Testis (tissue), 3 donors: ENCODE measurements around the gene REC8. TPM values are rescaled to one million over a fixed set of nuclear protein-coding genes. Genes with fewer than 3 reads are reported as not detected.

Source experiments
- DNase-seq: peaks from one replicate; pipeline ENCODE4 v3.0.0-alpha.2; 2019
- H3K27ac ChIP-seq, 2 donors: fragments of 200-600 bp; sonication (generic); one replicate each; pipeline ENCODE4 v1.5.1; 2019
- H3K27me3 ChIP-seq: fragments of 200-600 bp; sonication (generic); one replicate; pipeline ENCODE4 v1.5.1; 2019
- H3K36me3 ChIP-seq: fragments of 200-600 bp; sonication (generic); one replicate; pipeline ENCODE4 v1.5.1; 2017; ENCODE audit warnings: low read depth; ENCODE audit errors: missing control alignments
- H3K4me1 ChIP-seq: fragments of 200-600 bp; sonication (generic); one replicate; pipeline ENCODE4 v1.5.1; 2019
- H3K4me3 ChIP-seq, 2 donors: fragments of 200-600 bp; sonication (generic); one replicate each; pipeline ENCODE4 v1.5.1; 2017 to 2019
- H3K9me3 ChIP-seq: fragments of 200-600 bp; sonication (generic); one replicate; pipeline ENCODE4 v1.5.1; 2017
- POLR2A ChIP-seq: fragments of 450-650 bp; IDR thresholded peaks from one replicate; pipeline ENCODE4 v1.6.1; 2017; ENCODE audit warnings: antibody characterized with exemption, mild to moderate bottlenecking, moderate library complexity
- WGBS, 2 donors: methylation state at CpG; one replicate each; pipeline ENCODE4 v1.1.5; 2018; 5-methylcytosine and 5-hydroxymethylcytosine counted together
- intact Hi-C: fragments of 100-400 bp; cut with DNase I; formaldehyde crosslinking; loops from one replicate; pipeline ENCODE4 v1.15.1; 2023; ENCODE audit warnings: low total_unique reads
- polyA plus RNA-seq: library from polyadenylated mRNA; stranded (reverse); fragments of 350-450 nt; fragmentation: Illumina TruSeq; extraction: RNeasy Lipid Tissue Mini Kit (QIAGEN cat#74804); gene quantifications from one replicate; pipeline ENCODE4 v1.2.3, GENCODE V29; 2014; ENCODE audit warnings: low read depth, low replicate concordance; ENCODE audit not compliant: insufficient read depth
- total RNA-seq, 2 donors: library from RNA; depleted of rRNA; stranded (reverse); fragments of >200 nt; gene quantifications; one replicate each; pipeline ENCODE4 v1.2.3, GENCODE V29; 2016
- TF ChIP-seq, protein P1 (sequence below), 3 experiments: fragments of 450-650 bp in 2 of 3; fragments of 200-600 bp in 1 of 3; sonication (generic) in 1 of 3; IDR thresholded peaks; one replicate each; pipeline ENCODE4 v1.5.1; 2016 to 2019; ENCODE audit warnings: antibody characterized with exemption in 3 of 3, mild to moderate bottlenecking in 2 of 3, moderate library complexity in 1 of 3

Gene REC8
- total and polyA plus RNA-seq, 3 donors from 2014 or later: 27.7 to 58.8 (median 55.9) TPM

DNA sequence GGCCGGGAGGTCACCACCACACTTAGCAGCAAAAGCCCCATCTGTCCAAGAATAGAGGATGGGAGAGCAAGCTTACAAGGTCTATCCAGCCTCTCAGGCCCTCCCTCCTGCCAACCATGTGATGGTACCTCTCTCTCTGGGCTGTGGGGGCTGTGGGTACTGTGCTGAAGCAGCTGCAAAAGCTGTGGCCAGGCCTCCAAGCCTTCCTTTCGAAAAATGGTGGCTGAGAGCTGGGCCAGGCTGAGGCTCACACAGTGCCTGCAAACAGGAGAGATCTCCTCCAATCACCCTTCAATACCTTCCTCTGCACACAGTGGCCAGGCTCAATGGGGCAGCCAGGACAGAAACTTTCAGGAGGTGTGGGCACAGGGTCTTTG lies 15.6 kb downstream of the REC8 start:
- H3K4me1 ChIP-seq: peaks cover 9% of the 10 kb centered on the region
- no peaks in the 10 kb centered on the region for H3K27me3 ChIP-seq
- intact Hi-C loops: no loop called here
- DNase-seq: no peak
- WGBS, 2 donors: 87 to 92% methylated on average over 2 of the region's 2 CpGs
- TF ChIP-seq, protein P1, sequence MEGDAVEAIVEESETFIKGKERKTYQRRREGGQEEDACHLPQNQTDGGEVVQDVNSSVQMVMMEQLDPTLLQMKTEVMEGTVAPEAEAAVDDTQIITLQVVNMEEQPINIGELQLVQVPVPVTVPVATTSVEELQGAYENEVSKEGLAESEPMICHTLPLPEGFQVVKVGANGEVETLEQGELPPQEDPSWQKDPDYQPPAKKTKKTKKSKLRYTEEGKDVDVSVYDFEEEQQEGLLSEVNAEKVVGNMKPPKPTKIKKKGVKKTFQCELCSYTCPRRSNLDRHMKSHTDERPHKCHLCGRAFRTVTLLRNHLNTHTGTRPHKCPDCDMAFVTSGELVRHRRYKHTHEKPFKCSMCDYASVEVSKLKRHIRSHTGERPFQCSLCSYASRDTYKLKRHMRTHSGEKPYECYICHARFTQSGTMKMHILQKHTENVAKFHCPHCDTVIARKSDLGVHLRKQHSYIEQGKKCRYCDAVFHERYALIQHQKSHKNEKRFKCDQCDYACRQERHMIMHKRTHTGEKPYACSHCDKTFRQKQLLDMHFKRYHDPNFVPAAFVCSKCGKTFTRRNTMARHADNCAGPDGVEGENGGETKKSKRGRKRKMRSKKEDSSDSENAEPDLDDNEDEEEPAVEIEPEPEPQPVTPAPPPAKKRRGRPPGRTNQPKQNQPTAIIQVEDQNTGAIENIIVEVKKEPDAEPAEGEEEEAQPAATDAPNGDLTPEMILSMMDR (IDR thresholded peaks at IDR 0.05): no peak
- no peak for TF ChIP-seq POLR2A
- no peaks in the 10 kb centered on the region for H3K36me3 ChIP-seq
- H3K4me3 ChIP-seq: no peak overlapping the region
- no peaks in the 10 kb centered on the region for H3K9me3 ChIP-seq
- H3K27ac ChIP-seq: peak overlapping the region in 1 of 2 donors; percentile 44

DNA sequence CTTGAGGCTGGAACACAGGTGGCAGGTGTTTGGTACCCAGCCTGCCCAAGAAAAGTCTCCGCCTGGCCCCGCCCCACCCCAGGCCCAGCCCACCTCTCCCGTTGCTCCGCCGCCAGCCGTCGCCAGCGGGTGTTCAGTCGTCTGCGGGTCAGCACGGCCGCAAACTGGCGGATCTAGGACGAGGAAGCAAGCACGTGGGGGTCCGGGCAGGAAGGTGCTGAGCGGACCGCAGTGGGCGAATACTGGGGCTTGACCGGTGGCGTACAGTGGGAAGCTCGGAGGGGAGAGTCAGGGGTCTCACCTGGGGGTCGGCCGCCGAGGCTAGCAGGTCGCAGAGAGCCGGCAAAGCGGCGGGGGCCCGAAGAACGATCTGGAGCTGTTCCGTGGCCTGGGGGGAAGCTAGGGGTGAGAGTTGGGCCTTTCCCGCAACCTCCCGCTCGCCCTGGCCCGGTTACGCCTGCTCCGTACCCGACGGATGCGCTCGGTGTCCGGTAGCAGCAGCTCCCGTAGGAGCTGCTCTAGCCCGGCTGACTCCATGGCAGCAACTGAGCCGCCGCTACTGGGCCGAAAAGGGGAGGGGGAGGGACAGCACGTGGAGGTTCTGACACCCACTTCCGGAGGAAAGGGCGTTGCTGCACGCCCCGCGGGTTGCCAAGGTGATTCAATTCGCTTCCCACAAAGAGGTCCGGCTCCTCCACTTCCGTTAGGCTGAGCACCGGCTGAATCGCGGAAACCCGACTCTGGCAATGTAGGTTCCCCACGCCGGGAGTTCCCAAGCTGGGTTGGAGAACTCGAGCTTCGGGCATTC lies 16.6 kb downstream of the REC8 start, which contains the start of gene IPO4:
Gene IPO4 (minus strand): TSS at position 566 of the 808 bp plus-strand sequence. CDS start 29 bp downstream, at position 537.
- Histone ChIP-seq H3K9me3 (no peaks in the 10 kb centered on the region), H3K27me3 (no peaks in the 10 kb centered on the region), H3K27ac (peak within 1 kb of the TSS in 1 of 2 donors; percentile 52), H3K4me1 (peaks cover 9% of the 10 kb centered on the region), H3K36me3 (no peaks in the 10 kb centered on the region), H3K4me3 (peak within 1 kb of the TSS; percentile 55 to 76)
- TF ChIP-seq, protein P1 (IDR thresholded peaks at IDR 0.05): no peak
- no peak for TF ChIP-seq POLR2A
- intact Hi-C loops: no loop called here
- DNase-seq: peak; percentile 98
- 0% methylated on average over 42 to 64 of the region's 65 CpGs for WGBS, 2 donors

- Histone ChIP-seq H3K4me1 (peaks cover 9% of the 10 kb centered on the region), H3K36me3 (no peaks in the 10 kb centered on the region), H3K27ac (peak overlapping the region in 1 of 2 donors; percentile 52), H3K9me3 (no peaks in the 10 kb centered on the region), H3K4me3 (peak overlapping the region in 1 of 2 donors; percentile 76), H3K27me3 (no peaks in the 10 kb centered on the region)
- 0 to 3% methylated on average over 3 of the region's 3 CpGs for WGBS, 2 donors
- TF ChIP-seq, protein P1 (IDR thresholded peaks at IDR 0.05): no peak
- no peak for TF ChIP-seq POLR2A
- intact Hi-C loops: no loop called here
- no peak for DNase-seq
Observed at GRCh38 chr14:24189059-24189375, 17.1 kb downstream of the REC8 start.

GRCh38 chr14:24189460-24189859 lies 17.6 kb downstream of the REC8 start:
- no peak overlapping the region for H3K4me3 ChIP-seq
- no peak for DNase-seq
- 88 to 92% methylated on average over 9 of the region's 9 CpGs for WGBS, 2 donors
- intact Hi-C loops: no loop called here
- no peaks in the 10 kb centered on the region for H3K9me3 ChIP-seq
- no peaks in the 10 kb centered on the region for H3K36me3 ChIP-seq
- no peak overlapping the region for H3K27ac ChIP-seq
- TF ChIP-seq, protein P1 (IDR thresholded peaks at IDR 0.05): no peak
- TF ChIP-seq POLR2A: no peak
- peaks cover 10% of the 10 kb centered on the region for H3K4me1 ChIP-seq
- no peaks in the 10 kb centered on the region for H3K27me3 ChIP-seq

DNA sequence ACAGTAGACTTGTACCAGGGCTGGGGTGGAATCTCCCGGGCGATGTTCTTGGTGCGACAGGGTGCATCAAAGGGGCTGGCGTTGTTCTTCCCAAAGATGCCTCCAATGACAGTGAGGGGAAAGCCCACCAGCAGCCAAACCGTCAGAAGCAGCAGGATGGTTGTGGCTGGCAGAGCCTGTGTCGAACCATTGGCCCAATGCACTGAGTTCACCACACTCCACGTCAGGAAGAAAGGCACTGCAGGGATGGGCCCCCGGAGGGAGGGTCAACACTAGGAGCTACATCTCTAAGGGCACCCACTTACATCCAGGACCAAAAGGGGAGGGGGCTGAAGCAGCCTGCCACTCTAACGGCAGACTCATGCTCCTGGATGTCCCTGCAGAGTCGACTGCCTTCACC lies 18.5 kb downstream of the REC8 start:
- no peaks in the 10 kb centered on the region for H3K9me3 ChIP-seq
- peaks cover 14% of the 10 kb centered on the region for H3K4me1 ChIP-seq
- H3K27me3 ChIP-seq: no peaks in the 10 kb centered on the region
- intact Hi-C loops: no loop called here
- DNase-seq: no peak
- WGBS, 2 donors: 88 to 94% methylated on average over 6 to 10 of the region's 10 CpGs
- H3K27ac ChIP-seq: no peak overlapping the region
- no peaks in the 10 kb centered on the region for H3K36me3 ChIP-seq
- TF ChIP-seq POLR2A: no peak
- TF ChIP-seq, protein P1 (IDR thresholded peaks at IDR 0.05): no peak
- no peak overlapping the region for H3K4me3 ChIP-seq
